ENCODE data around the gene EPHA6. TPM values are rescaled to one million over a fixed set of nuclear protein-coding genes. Genes with fewer than 3 reads are reported as not detected.

EPHA6 gene
- total and polyA plus RNA-seq, 2 donors (not counting 1 experiment from before 2014, with no cell fraction given), result not detected

DNA sequence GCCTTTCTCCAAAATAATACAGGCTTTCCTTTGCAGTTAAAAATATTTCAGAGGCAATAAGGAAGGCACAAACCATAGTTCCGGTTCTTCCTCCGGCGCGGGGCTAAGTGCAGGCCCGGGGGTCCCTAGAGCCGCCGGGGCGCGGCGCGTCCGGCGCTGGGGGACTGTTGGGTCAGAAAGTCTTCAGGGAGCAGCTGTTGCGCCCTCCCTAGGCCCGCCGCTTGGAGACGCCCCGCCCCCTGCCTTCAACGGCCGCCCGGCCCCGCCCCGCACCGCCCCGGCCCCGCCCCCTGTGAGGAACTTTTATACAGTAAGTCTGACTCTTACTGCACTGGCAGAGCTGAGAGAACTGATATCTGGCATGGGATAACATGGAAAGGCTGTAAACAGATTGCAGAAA is 667.0 kb downstream of the EPHA6 start:
- no peak for DNase-seq
- POLR2A ChIA-PET, result no interaction called here
- no peak overlapping the region for H3K27ac ChIP-seq (ENCODE audit: low read length in 2 of 2)
- Mint-ChIP-seq H3K27ac (no peak overlapping the region), H3K9me3 (ENCODE audit: insufficient read depth) (no peaks in the 10 kb centered on the region), H3K4me1 (no peaks in the 10 kb centered on the region), H3K4me3 (no peak overlapping the region), H3K27me3 (no peaks in the 10 kb centered on the region)
- H3K4me2 ChIP-seq (replicated peaks; ENCODE audit: low read depth, low read length, poor library complexity, severe bottlenecking), result no peak overlapping the region
- H3K79me2 ChIP-seq (ENCODE audit: control insufficient read depth, insufficient read depth, low read length), result no peaks in the 10 kb centered on the region
- TF ChIP-seq CTCF (IDR thresholded peaks at IDR 0.05) (no peak), EZH2 (IDR thresholded peaks at IDR 0.05; ENCODE audit: borderline replicate concordance, insufficient read depth, low read depth, low read length, poor library complexity, severe bottlenecking) (no peak)
- no peak overlapping the region for H2AFZ ChIP-seq (ENCODE audit: insufficient read depth, low read depth, low read length, poor library complexity, severe bottlenecking)
- H3K9me3 ChIP-seq (ENCODE audit: control extremely low read depth in 1 of 3, control insufficient read depth in 2 of 3, insufficient read depth in 1 of 3, low read length in 2 of 3), result peaks cover 0 to 6% (median 0%) of the 10 kb centered on the region in 3 donors
- H4K20me1 ChIP-seq (ENCODE audit: control insufficient read depth, insufficient read depth, low read length, poor library complexity, severe bottlenecking), result no peaks in the 10 kb centered on the region
- peak; percentile 43 for ATAC-seq (ENCODE audit: low read depth)
- H3K27me3 ChIP-seq (replicated peaks in 1 of 4; ENCODE audit: control extremely low read depth in 1 of 4, control insufficient read depth in 3 of 4, insufficient read depth in 4 of 4, low read length in 3 of 4), result no peaks in the 10 kb centered on the region
- no peaks in the 10 kb centered on the region for H3K36me3 ChIP-seq (replicated peaks in 1 of 2; ENCODE audit: control extremely low read depth in 1 of 2, control insufficient read depth in 1 of 2, extremely low read depth in 1 of 2, insufficient read depth in 2 of 2, low read length in 1 of 2)
- no peaks in the 10 kb centered on the region for H3K4me1 ChIP-seq (ENCODE audit: control insufficient read depth in 2 of 2, insufficient read depth in 2 of 2, low read length in 2 of 2)
- CTCF ChIA-PET, result no interaction called here
- 90% methylated on average over 23 of the region's 26 CpGs for WGBS (ENCODE audit: insufficient coverage)
- intact Hi-C loops (cut with micrococcal nuclease), result no loop called here
- no peak overlapping the region for H3K9ac ChIP-seq (ENCODE audit: low read length)
- H3K4me3 ChIP-seq (ENCODE audit: control extremely low read depth in 1 of 5, extremely low read depth in 1 of 5, insufficient read depth in 1 of 5, low read depth in 2 of 5, low read length in 4 of 5), result no peak overlapping the region

DNA sequence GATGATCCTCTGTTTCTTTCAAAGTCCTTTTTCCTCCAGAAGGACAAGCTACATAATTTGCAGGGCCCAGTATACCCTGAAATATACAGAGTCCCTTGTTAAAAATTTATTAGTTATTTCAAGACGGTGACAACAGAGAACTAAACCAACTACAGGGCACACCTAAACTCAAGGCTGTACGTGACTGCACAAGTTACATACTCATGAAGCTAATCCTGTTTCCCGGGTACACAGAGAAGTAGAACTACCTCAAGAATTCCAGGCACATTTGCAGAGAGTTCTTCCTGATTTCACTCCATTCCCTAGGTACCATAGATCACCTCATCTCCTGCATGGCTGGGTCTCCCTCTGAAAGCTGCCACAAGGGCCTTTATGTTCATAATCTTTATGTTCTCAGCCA is 670.8 kb downstream of the EPHA6 start:
- 92% methylated on average over 3 of the region's 3 CpGs for WGBS (ENCODE audit: insufficient coverage)
- TF ChIP-seq CTCF (IDR thresholded peaks at IDR 0.05), result no peak

More for the DNA sequence above, 670.8 kb downstream of the EPHA6 start:
- Histone ChIP-seq H4K20me1 (ENCODE audit: control insufficient read depth, insufficient read depth, low read length, poor library complexity, severe bottlenecking) (no peaks in the 10 kb centered on the region), H3K79me2 (ENCODE audit: control insufficient read depth, insufficient read depth, low read length) (no peaks in the 10 kb centered on the region), H3K27ac (ENCODE audit: low read length in 2 of 2) (no peak overlapping the region), H3K9me3 (ENCODE audit: control extremely low read depth in 1 of 3, control insufficient read depth in 2 of 3, insufficient read depth in 1 of 3, low read length in 2 of 3) (peaks cover 0 to 6% (median 0%) of the 10 kb centered on the region in 3 donors), H3K36me3 (replicated peaks in 1 of 2; ENCODE audit: control extremely low read depth in 1 of 2, control insufficient read depth in 1 of 2, extremely low read depth in 1 of 2, insufficient read depth in 2 of 2, low read length in 1 of 2) (no peaks in the 10 kb centered on the region), H3K9ac (ENCODE audit: low read length) (no peak overlapping the region), H3K4me2 (replicated peaks; ENCODE audit: low read depth, low read length, poor library complexity, severe bottlenecking) (no peak overlapping the region), H3K4me1 (ENCODE audit: control insufficient read depth in 2 of 2, insufficient read depth in 2 of 2, low read length in 2 of 2) (no peaks in the 10 kb centered on the region), H3K4me3 (ENCODE audit: control extremely low read depth in 1 of 5, extremely low read depth in 1 of 5, insufficient read depth in 1 of 5, low read depth in 2 of 5, low read length in 4 of 5) (no peak overlapping the region), H2AFZ (ENCODE audit: insufficient read depth, low read depth, low read length, poor library complexity, severe bottlenecking) (no peak overlapping the region), H3K27me3 (replicated peaks in 1 of 4; ENCODE audit: control extremely low read depth in 1 of 4, control insufficient read depth in 3 of 4, insufficient read depth in 4 of 4, low read length in 3 of 4) (no peaks in the 10 kb centered on the region)
- POLR2A ChIA-PET, result no interaction called here
- H3K9me3 Mint-ChIP-seq (ENCODE audit: insufficient read depth), result no peaks in the 10 kb centered on the region
- intact Hi-C loops (cut with micrococcal nuclease), result no loop called here
- DNase-seq (no peak), ATAC-seq (ENCODE audit: low read depth) (no peak)
- no peaks in the 10 kb centered on the region for H3K4me1 Mint-ChIP-seq
- no peak overlapping the region for H3K27ac Mint-ChIP-seq
- CTCF ChIA-PET, result no interaction called here
- H3K27me3 Mint-ChIP-seq, result no peaks in the 10 kb centered on the region
- H3K4me3 Mint-ChIP-seq, result no peak overlapping the region

All from B cell (primary cell).